ENCODE results near the gene C17orf107. TPM values are rescaled to one million over a fixed set of nuclear protein-coding genes. Genes with fewer than 3 reads are reported as not detected.
"Not testable (repeated sequence)": the region's sequence is repeated elsewhere in the genome, so short reads cannot be mapped to it uniquely, and the experiment has no call there.

Gene C17orf107
- total RNA-seq, 1 donor from 2014 or later = 5.5 TPM

DNA sequence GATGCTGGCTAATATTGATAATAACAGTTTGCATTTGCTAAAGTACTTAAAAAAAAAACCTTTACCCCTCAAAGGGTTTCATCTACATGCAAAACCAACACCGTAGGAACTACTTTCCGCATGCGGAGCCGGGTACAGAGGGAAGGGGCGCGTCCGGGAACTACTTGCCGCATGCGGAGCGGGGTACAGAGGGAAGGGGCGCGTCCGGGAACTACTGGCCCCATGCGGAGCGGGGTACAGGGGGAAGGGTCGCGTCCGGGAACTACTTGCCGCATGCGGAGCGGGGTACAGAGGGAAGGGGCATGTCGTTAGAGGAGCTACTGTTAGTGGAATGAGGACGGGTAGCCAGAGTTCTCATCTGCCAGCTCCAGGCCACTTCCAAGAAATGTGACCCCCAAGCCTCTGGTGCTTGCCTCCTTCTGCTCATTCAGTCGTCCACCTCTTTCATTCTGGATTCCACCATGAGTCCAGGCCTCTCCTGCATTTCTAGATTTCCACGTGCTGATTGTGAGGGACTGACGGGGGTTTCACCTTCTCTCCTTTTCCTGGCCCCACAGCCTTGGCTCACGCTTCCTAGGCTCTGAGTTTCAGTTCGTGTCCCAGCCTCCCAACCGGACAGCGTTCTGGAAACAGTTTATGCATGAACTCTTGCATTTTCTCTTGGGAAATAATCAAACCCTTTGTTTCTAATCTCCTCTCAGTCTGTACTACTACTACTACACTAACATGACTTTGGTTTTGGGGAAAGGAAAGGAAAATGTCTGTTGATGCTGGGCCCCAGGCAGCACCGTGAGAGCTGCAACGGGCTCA, 39.3 kb upstream of the C17orf107 start:
- no peak for FAIRE-seq
- no peak for DNase-seq (ENCODE audit: low read depth)
- H3K36me3 ChIP-seq (ENCODE audit: control insufficient read depth, insufficient read depth, low read length) = peaks cover 19% of the 10 kb centered on the region
- H3K27me3 ChIP-seq (ENCODE audit: control insufficient read depth, insufficient read depth, low read length) = no peaks in the 10 kb centered on the region
- peak overlapping the region; percentile 45 for H3K4me3 ChIP-seq (ENCODE audit: low read depth, low read length)
- TF ChIP-seq, protein P1, sequence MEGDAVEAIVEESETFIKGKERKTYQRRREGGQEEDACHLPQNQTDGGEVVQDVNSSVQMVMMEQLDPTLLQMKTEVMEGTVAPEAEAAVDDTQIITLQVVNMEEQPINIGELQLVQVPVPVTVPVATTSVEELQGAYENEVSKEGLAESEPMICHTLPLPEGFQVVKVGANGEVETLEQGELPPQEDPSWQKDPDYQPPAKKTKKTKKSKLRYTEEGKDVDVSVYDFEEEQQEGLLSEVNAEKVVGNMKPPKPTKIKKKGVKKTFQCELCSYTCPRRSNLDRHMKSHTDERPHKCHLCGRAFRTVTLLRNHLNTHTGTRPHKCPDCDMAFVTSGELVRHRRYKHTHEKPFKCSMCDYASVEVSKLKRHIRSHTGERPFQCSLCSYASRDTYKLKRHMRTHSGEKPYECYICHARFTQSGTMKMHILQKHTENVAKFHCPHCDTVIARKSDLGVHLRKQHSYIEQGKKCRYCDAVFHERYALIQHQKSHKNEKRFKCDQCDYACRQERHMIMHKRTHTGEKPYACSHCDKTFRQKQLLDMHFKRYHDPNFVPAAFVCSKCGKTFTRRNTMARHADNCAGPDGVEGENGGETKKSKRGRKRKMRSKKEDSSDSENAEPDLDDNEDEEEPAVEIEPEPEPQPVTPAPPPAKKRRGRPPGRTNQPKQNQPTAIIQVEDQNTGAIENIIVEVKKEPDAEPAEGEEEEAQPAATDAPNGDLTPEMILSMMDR (IDR thresholded peaks at IDR 0.05; ENCODE audit: insufficient read depth, low read length, severe bottlenecking) = no peak

DNA sequence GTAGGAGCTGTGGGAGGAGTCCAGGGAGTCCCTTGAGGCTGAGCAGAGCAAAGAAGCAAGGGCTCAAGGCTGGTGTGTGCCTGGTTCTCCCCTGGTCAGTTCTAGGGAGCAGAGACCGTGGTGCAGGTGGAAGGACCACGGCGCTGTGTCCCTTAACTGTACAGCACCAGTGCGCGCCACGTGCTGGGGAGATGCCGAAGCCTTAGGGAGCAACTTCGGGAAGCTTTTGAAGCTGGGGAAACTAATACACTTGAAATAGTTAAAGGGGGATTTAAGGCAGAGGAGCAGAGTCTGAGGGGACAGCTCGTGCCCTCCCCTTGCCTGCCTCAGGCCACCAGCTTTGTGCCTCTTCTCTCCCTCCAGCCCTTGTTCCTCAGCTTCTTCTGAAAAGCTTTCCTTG, 38.7 kb upstream of the C17orf107 start:
- DNase-seq (ENCODE audit: low read depth) = no peak
- H3K27me3 ChIP-seq (ENCODE audit: control insufficient read depth, insufficient read depth, low read length) = no peaks in the 10 kb centered on the region
- H3K36me3 ChIP-seq (ENCODE audit: control insufficient read depth, insufficient read depth, low read length) = peaks cover 19% of the 10 kb centered on the region
- peak overlapping the region; percentile 45 for H3K4me3 ChIP-seq (ENCODE audit: low read depth, low read length)
- TF ChIP-seq, protein P1 (IDR thresholded peaks at IDR 0.05; ENCODE audit: insufficient read depth, low read length, severe bottlenecking) = no peak
- FAIRE-seq = no peak

DNA sequence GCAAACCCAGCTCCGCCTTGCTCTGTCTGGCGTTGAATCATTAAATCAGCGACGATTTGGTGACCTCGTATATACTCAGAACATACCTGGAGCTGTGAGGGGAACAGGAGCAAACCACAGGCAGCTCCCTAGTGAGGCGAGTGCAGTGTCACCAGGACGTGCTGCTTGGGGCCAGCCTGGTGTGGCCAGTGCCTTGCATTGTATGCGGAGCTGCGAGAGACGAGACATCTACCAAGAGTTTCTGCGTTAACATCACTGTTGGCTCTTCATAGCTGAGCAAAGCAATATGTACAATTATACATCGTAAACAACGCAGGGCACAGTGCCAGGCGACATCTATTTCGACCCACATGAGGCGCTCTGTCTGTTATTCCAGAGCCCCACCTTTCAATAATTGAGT, 38.3 kb upstream of the C17orf107 start:
- TF ChIP-seq, protein P1 (IDR thresholded peaks at IDR 0.05; ENCODE audit: insufficient read depth, low read length, severe bottlenecking) = no peak
- H3K36me3 ChIP-seq (ENCODE audit: control insufficient read depth, insufficient read depth, low read length) = peaks cover 18% of the 10 kb centered on the region
- DNase-seq (ENCODE audit: low read depth) (no peak), FAIRE-seq (no peak)
- no peaks in the 10 kb centered on the region for H3K27me3 ChIP-seq (ENCODE audit: control insufficient read depth, insufficient read depth, low read length)
- peak overlapping the region; percentile 45 for H3K4me3 ChIP-seq (ENCODE audit: low read depth, low read length)

GRCh38 chr17:4862720-4863119, 36.6 kb upstream of the C17orf107 start:
- no peak overlapping the region for H3K4me3 ChIP-seq (ENCODE audit: low read depth, low read length)
- no peaks in the 10 kb centered on the region for H3K27me3 ChIP-seq (ENCODE audit: control insufficient read depth, insufficient read depth, low read length)
- DNase-seq (ENCODE audit: low read depth) (no peak), FAIRE-seq (no peak)
- peaks cover 14% of the 10 kb centered on the region for H3K36me3 ChIP-seq (ENCODE audit: control insufficient read depth, insufficient read depth, low read length)
- TF ChIP-seq, protein P1 (IDR thresholded peaks at IDR 0.05; ENCODE audit: insufficient read depth, low read length, severe bottlenecking) = no peak

- Histone ChIP-seq H3K36me3 (ENCODE audit: control insufficient read depth, insufficient read depth, low read length) (peaks cover 14% of the 10 kb centered on the region), H3K27me3 (ENCODE audit: control insufficient read depth, insufficient read depth, low read length) (no peaks in the 10 kb centered on the region), H3K4me3 (ENCODE audit: low read depth, low read length) (no peak overlapping the region)
- no peak for DNase-seq (ENCODE audit: low read depth)
- FAIRE-seq = no peak
- TF ChIP-seq, protein P1 (IDR thresholded peaks at IDR 0.05; ENCODE audit: insufficient read depth, low read length, severe bottlenecking) = no peak
These were observed 36.0 kb upstream of the C17orf107 start for GRCh38 chr17:4863321-4863720.

GRCh38 chr17:4867535-4867934, 31.8 kb upstream of the C17orf107 start:
- FAIRE-seq; H3K4me3 ChIP-seq (ENCODE audit: low read depth, low read length); H3K36me3 ChIP-seq (ENCODE audit: control insufficient read depth, insufficient read depth, low read length); DNase-seq (ENCODE audit: low read depth); H3K27me3 ChIP-seq (ENCODE audit: control insufficient read depth, insufficient read depth, low read length): not testable (repeated sequence)

DNA sequence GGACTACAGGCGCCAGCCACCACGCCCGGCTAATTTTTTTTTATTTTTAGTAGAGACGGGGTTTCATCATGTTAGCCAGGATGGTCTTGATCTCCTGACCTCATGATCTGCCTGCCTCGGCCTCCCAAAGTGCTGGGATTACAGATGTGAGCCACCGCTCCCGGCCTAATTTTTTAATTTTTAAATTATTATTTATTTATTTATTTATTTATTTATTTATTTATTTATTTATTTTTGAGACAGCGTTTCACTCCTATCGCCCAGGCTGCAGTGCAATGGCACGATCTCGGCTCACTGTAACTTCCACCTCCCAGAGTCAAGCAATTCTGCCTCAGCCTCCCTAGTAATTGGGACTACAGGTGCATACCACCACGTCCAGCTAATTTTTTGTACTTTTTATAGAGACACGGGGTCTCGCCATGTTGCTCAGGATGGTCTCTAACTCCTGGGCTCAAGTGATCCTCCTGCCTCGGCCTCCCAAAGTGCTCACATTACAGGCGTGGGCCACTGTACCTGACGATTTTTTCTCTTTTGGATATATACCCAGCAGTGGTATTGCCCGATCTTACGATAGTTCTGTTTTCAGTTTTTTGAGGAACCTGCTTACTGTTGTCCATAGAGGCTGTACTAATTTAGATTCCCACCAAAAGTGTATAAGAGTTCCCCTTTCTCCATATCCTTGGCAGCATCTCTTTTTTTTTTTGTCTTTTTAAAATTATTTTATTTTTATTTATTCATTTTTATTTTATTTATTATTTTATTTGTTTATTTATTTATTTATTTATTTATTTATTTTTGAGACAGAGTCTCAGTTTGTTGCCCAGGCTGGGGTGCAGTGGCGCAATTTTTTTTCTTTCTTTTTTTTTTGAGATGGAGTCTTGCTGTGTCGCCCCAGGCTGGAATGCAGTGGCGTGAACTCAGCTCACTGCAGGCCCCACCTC, 30.0 kb upstream of the C17orf107 start:
- not testable (repeated sequence) for H3K4me3 ChIP-seq (ENCODE audit: low read depth, low read length); H3K27me3 ChIP-seq (ENCODE audit: control insufficient read depth, insufficient read depth, low read length); DNase-seq (ENCODE audit: low read depth); FAIRE-seq
- H3K36me3 ChIP-seq (ENCODE audit: control insufficient read depth, insufficient read depth, low read length) = peaks cover 13% of the 10 kb centered on the region
